WTC11 (cell line): Measurements from ENCODE around the gene RAB8B. TPM values are rescaled to one million over a fixed set of nuclear protein-coding genes. Genes with fewer than 3 reads are reported as not detected.

ENCODE experiments used
- ATAC-seq: fragments of 200-7000 bp; cut with Tn5 transposase; 2 replicates; pipeline ENCODE4 v1.10.0; 2021; ENCODE audit warnings: mild to moderate bottlenecking, moderate library complexity
- CTCF ChIA-PET: fragments of 300-600 bp; sonication (Branson Sonifier 250); formaldehyde crosslinking; loops from one replicate; lab custom pipeline; 2021; ENCODE audit warnings: antibody characterized with exemption; lab: Charles Lee
- POLR2A ChIA-PET: fragments of 350-600 bp; sonication (Branson Sonifier 250); formaldehyde crosslinking; loops from one replicate; lab custom pipeline; 2021; ENCODE audit warnings: antibody characterized with exemption; lab: Charles Lee
- DNase-seq: peaks from one replicate; pipeline ENCODE4 v3.0.0; 2021; ENCODE audit warnings: low spot score
- H3K27ac Mint-ChIP-seq: 2 replicates; pipeline ENCODE4 v1.8.0; 2021; ENCODE audit warnings: mixed read lengths
- H3K27me3 Mint-ChIP-seq: 2 replicates; pipeline ENCODE4 v1.8.0; 2021; ENCODE audit warnings: low read depth, mild to moderate bottlenecking, moderate library complexity, mixed read lengths
- H3K36me3 Mint-ChIP-seq: 2 replicates; pipeline ENCODE4 v1.8.0; 2021; ENCODE audit warnings: mixed read lengths
- H3K4me1 Mint-ChIP-seq: 2 replicates; pipeline ENCODE4 v1.8.0; 2022; ENCODE audit warnings: mixed read lengths
- H3K4me3 Mint-ChIP-seq: 2 replicates; pipeline ENCODE4 v1.8.0; 2021; ENCODE audit warnings: mild to moderate bottlenecking, moderate library complexity, mixed read lengths
- H3K9me3 Mint-ChIP-seq: 2 replicates; pipeline ENCODE4 v1.8.0; 2021; ENCODE audit warnings: mixed read lengths
- CDX4 ChIP-seq: fragments of 250-450 bp; sonication (Bioruptor Pico); IDR thresholded peaks from 2 replicates; pipeline ENCODE4 v1.9.0; 2021; ENCODE audit warnings: moderate library complexity, mild to moderate bottlenecking, inconsistent platforms, borderline replicate concordance
- ERG ChIP-seq: fragments of 250-450 bp; sonication (Bioruptor Pico); IDR thresholded peaks from 2 replicates; pipeline ENCODE4 v1.8.0; 2021; ENCODE audit warnings: mild to moderate bottlenecking
- KAT7 ChIP-seq: sonication (generic); formaldehyde crosslinking; IDR thresholded peaks from 2 replicates; pipeline ENCODE4 v1.8.1; 2023; ENCODE audit warnings: missing genetic modification reagents, mild to moderate bottlenecking, borderline replicate concordance
- MXD4 ChIP-seq: fragments of 250-450 bp; sonication (Bioruptor Pico); IDR thresholded peaks from 2 replicates; pipeline ENCODE4 v1.8.0; 2021; ENCODE audit warnings: mild to moderate bottlenecking, moderate library complexity, borderline replicate concordance
- NR3C1 ChIP-seq: sonication (generic); formaldehyde crosslinking; conservative IDR thresholded peaks from 2 replicates; pipeline ENCODE4 v1.8.1; 2023; ENCODE audit warnings: low read depth, mild to moderate bottlenecking, missing genetic modification reagents
- PRRX2 ChIP-seq: fragments of 250-450 bp; sonication (Bioruptor Pico); IDR thresholded peaks from 2 replicates; pipeline ENCODE4 v1.8.0; 2021; ENCODE audit warnings: mild to moderate bottlenecking
- RELA ChIP-seq: sonication (generic); formaldehyde crosslinking; IDR thresholded peaks from 2 replicates; pipeline ENCODE4 v1.8.1; 2022; ENCODE audit warnings: missing genetic modification reagents, mild to moderate bottlenecking, borderline replicate concordance
- TEAD4 ChIP-seq: sonication (generic); formaldehyde crosslinking; IDR thresholded peaks from 2 replicates; pipeline ENCODE4 v1.8.0; 2022; ENCODE audit warnings: mild to moderate bottlenecking, missing genetic modification reagents
- USF1 ChIP-seq: sonication (generic); formaldehyde crosslinking; IDR thresholded peaks from 2 replicates; pipeline ENCODE4 v1.8.0; 2022; ENCODE audit warnings: mild to moderate bottlenecking, missing genetic modification reagents
- USF2 ChIP-seq: sonication (generic); formaldehyde crosslinking; IDR thresholded peaks from 2 replicates; pipeline ENCODE4 v1.8.1; 2023; ENCODE audit warnings: mild to moderate bottlenecking, missing genetic modification reagents, moderate library complexity
- ZNF138 ChIP-seq: sonication (generic); formaldehyde crosslinking; conservative IDR thresholded peaks from 2 replicates; pipeline ENCODE4 v1.8.1; 2022; ENCODE audit warnings: mild to moderate bottlenecking, moderate library complexity, missing genetic modification reagents
- ZNF219 ChIP-seq: sonication (generic); formaldehyde crosslinking; IDR thresholded peaks from 2 replicates; pipeline ENCODE4 v1.8.0; 2023; ENCODE audit warnings: missing genetic modification reagents, mild to moderate bottlenecking, borderline replicate concordance
- ZNF232 ChIP-seq: sonication (generic); formaldehyde crosslinking; IDR thresholded peaks from 2 replicates; pipeline ENCODE4 v1.8.0; 2022; ENCODE audit warnings: mild to moderate bottlenecking, missing genetic modification reagents
- ZNF396 ChIP-seq: fragments of 250-450 bp; sonication (Bioruptor Pico); IDR thresholded peaks from 2 replicates; pipeline ENCODE4 v1.8.0; 2021; ENCODE audit warnings: mild to moderate bottlenecking, moderate library complexity, borderline replicate concordance
- ZNF416 ChIP-seq: fragments of 250-450 bp; sonication (Bioruptor Pico); IDR thresholded peaks from 2 replicates; pipeline ENCODE4 v1.9.0; 2021; ENCODE audit warnings: mild to moderate bottlenecking, inconsistent platforms
- ZNF532 ChIP-seq: fragments of 250-450 bp; sonication (Bioruptor Pico); IDR thresholded peaks from 2 replicates; pipeline ENCODE4 v1.9.0; 2021; ENCODE audit warnings: mild to moderate bottlenecking, borderline replicate concordance
- ZSCAN18 ChIP-seq: fragments of 250-450 bp; sonication (Bioruptor Pico); IDR thresholded peaks from 2 replicates; pipeline ENCODE4 v2.1.2; 2022; ENCODE audit warnings: mild to moderate bottlenecking, moderate library complexity
- total RNA-seq: library from RNA; stranded (reverse); gene quantifications from 3 replicates; pipeline ENCODE4 v1.2.3, GENCODE V29; 2021
- TF ChIP-seq, protein P1 (sequence below): fragments of 200-600 bp; IDR thresholded peaks from 2 replicates; pipeline ENCODE4 v1.8.0; 2022; ENCODE audit warnings: antibody characterized with exemption
- TF ChIP-seq, protein P2 (sequence below): sonication (generic); formaldehyde crosslinking; IDR thresholded peaks from 2 replicates; pipeline ENCODE4 v1.8.0; 2022; ENCODE audit warnings: missing genetic modification reagents

Gene RAB8B
- total RNA-seq, 1 experiment from 2014 or later, result 32.5 TPM

GRCh38 chr15:63172851-63173451, 16.5 kb upstream of the RAB8B start:
- POLR2A ChIA-PET, result no interaction called here
- H3K9me3 Mint-ChIP-seq, result no peaks in the 10 kb centered on the region
- H3K36me3 Mint-ChIP-seq, result no peaks in the 10 kb centered on the region
- peaks cover 13% of the 10 kb centered on the region for H3K4me1 Mint-ChIP-seq
- no peak for DNase-seq
- ATAC-seq, result peak; percentile 72
- no peaks in the 10 kb centered on the region for H3K27me3 Mint-ChIP-seq
- CTCF ChIA-PET, result interaction anchor here (1.0 kb wide), 1 partner anchor 16 kb away, joined by 4 read pairs; the partner anchor contains the start of gene RPS27L
- TF ChIP-seq NR3C1 (CRISPR knock-in tag) (no peak), ZNF219 (CRISPR knock-in tag) (no peak), USF2 (CRISPR knock-in tag) (no peak), ZNF396 (CRISPR knock-in tag) (no peak), ZNF138 (no peak), MXD4 (CRISPR knock-in tag) (no peak), KAT7 (CRISPR knock-in tag) (no peak)
- TF ChIP-seq, protein P1, sequence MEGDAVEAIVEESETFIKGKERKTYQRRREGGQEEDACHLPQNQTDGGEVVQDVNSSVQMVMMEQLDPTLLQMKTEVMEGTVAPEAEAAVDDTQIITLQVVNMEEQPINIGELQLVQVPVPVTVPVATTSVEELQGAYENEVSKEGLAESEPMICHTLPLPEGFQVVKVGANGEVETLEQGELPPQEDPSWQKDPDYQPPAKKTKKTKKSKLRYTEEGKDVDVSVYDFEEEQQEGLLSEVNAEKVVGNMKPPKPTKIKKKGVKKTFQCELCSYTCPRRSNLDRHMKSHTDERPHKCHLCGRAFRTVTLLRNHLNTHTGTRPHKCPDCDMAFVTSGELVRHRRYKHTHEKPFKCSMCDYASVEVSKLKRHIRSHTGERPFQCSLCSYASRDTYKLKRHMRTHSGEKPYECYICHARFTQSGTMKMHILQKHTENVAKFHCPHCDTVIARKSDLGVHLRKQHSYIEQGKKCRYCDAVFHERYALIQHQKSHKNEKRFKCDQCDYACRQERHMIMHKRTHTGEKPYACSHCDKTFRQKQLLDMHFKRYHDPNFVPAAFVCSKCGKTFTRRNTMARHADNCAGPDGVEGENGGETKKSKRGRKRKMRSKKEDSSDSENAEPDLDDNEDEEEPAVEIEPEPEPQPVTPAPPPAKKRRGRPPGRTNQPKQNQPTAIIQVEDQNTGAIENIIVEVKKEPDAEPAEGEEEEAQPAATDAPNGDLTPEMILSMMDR, result no peak
- TF ChIP-seq, protein P2, sequence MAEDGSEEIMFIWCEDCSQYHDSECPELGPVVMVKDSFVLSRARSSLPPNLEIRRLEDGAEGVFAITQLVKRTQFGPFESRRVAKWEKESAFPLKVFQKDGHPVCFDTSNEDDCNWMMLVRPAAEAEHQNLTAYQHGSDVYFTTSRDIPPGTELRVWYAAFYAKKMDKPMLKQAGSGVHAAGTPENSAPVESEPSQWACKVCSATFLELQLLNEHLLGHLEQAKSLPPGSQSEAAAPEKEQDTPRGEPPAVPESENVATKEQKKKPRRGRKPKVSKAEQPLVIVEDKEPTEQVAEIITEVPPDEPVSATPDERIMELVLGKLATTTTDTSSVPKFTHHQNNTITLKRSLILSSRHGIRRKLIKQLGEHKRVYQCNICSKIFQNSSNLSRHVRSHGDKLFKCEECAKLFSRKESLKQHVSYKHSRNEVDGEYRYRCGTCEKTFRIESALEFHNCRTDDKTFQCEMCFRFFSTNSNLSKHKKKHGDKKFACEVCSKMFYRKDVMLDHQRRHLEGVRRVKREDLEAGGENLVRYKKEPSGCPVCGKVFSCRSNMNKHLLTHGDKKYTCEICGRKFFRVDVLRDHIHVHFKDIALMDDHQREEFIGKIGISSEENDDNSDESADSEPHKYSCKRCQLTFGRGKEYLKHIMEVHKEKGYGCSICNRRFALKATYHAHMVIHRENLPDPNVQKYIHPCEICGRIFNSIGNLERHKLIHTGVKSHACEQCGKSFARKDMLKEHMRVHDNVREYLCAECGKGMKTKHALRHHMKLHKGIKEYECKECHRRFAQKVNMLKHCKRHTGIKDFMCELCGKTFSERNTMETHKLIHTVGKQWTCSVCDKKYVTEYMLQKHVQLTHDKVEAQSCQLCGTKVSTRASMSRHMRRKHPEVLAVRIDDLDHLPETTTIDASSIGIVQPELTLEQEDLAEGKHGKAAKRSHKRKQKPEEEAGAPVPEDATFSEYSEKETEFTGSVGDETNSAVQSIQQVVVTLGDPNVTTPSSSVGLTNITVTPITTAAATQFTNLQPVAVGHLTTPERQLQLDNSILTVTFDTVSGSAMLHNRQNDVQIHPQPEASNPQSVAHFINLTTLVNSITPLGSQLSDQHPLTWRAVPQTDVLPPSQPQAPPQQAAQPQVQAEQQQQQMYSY (CRISPR knock-in tag), result no peak
- TF ChIP-seq, all 79 proteins: peak for 0
- no peak overlapping the region for H3K4me3 Mint-ChIP-seq
- no peak overlapping the region for H3K27ac Mint-ChIP-seq

DNA sequence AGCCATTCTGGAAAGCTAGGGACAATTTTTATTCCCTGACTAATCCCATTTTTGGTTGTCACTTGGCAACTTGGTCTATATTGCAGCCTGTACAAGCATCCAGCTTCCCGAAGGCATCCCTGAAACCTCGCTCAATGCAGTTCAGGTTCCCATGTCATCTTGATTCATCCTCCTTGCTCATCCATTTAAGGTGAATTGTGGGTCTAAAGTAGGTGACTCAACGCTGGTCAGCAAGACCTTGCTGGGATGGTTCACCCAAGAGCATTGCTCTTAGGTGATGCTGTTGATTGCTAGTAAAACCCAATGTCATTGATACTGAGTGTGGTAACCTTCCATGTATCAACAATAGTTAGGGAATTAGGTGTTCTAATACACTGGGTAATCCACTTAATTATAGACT, 13.1 kb upstream of the RAB8B start:
- Mint-ChIP-seq H3K4me1 (peaks cover 15% of the 10 kb centered on the region), H3K27ac (no peak overlapping the region), H3K9me3 (no peaks in the 10 kb centered on the region), H3K27me3 (no peaks in the 10 kb centered on the region), H3K36me3 (no peaks in the 10 kb centered on the region), H3K4me3 (no peak overlapping the region)
- DNase-seq (no peak), ATAC-seq (no peak)
- ChIA-PET POLR2A (no interaction called here), CTCF (no interaction called here)
- TF ChIP-seq ZNF416 (CRISPR knock-in tag) (no peak), TEAD4 (no peak), USF1 (CRISPR knock-in tag) (no peak), ZSCAN18 (no peak), ERG (CRISPR knock-in tag) (no peak), RELA (CRISPR knock-in tag) (no peak), PRRX2 (CRISPR knock-in tag) (no peak), ZNF532 (no peak), CDX4 (CRISPR knock-in tag) (no peak), ZNF232 (no peak)
